ENCODE data around the gene CERKL.

DNA sequence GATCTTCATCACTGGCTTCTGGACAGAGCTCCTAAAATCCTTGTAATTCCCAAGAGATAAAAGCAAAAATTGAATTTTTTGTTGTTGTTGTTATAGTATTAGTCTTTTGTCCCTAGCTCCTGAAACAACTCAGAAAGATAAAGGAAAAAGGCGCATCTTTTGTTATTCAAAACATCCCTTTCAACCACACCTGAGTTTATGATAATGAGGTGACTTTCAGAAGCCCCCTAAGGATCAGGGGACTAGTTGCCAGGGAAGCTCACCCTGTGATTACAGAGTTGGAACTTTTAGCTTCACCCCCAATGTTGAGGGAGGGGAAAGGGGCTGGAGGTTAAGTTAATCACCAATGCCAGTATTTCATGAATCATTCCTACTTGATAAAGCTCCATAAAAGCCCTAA is 10.3 kb upstream of the CERKL start:
- TF ChIP-seq, protein P1, sequence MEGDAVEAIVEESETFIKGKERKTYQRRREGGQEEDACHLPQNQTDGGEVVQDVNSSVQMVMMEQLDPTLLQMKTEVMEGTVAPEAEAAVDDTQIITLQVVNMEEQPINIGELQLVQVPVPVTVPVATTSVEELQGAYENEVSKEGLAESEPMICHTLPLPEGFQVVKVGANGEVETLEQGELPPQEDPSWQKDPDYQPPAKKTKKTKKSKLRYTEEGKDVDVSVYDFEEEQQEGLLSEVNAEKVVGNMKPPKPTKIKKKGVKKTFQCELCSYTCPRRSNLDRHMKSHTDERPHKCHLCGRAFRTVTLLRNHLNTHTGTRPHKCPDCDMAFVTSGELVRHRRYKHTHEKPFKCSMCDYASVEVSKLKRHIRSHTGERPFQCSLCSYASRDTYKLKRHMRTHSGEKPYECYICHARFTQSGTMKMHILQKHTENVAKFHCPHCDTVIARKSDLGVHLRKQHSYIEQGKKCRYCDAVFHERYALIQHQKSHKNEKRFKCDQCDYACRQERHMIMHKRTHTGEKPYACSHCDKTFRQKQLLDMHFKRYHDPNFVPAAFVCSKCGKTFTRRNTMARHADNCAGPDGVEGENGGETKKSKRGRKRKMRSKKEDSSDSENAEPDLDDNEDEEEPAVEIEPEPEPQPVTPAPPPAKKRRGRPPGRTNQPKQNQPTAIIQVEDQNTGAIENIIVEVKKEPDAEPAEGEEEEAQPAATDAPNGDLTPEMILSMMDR (IDR thresholded peaks at IDR 0.05) = no peak
- TF ChIP-seq, protein P2, sequence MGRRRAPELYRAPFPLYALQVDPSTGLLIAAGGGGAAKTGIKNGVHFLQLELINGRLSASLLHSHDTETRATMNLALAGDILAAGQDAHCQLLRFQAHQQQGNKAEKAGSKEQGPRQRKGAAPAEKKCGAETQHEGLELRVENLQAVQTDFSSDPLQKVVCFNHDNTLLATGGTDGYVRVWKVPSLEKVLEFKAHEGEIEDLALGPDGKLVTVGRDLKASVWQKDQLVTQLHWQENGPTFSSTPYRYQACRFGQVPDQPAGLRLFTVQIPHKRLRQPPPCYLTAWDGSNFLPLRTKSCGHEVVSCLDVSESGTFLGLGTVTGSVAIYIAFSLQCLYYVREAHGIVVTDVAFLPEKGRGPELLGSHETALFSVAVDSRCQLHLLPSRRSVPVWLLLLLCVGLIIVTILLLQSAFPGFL (CRISPR knock-in tag; IDR thresholded peaks at IDR 0.05; ENCODE audit: borderline replicate concordance) = no peak
- TF ChIP-seq, protein P3, sequence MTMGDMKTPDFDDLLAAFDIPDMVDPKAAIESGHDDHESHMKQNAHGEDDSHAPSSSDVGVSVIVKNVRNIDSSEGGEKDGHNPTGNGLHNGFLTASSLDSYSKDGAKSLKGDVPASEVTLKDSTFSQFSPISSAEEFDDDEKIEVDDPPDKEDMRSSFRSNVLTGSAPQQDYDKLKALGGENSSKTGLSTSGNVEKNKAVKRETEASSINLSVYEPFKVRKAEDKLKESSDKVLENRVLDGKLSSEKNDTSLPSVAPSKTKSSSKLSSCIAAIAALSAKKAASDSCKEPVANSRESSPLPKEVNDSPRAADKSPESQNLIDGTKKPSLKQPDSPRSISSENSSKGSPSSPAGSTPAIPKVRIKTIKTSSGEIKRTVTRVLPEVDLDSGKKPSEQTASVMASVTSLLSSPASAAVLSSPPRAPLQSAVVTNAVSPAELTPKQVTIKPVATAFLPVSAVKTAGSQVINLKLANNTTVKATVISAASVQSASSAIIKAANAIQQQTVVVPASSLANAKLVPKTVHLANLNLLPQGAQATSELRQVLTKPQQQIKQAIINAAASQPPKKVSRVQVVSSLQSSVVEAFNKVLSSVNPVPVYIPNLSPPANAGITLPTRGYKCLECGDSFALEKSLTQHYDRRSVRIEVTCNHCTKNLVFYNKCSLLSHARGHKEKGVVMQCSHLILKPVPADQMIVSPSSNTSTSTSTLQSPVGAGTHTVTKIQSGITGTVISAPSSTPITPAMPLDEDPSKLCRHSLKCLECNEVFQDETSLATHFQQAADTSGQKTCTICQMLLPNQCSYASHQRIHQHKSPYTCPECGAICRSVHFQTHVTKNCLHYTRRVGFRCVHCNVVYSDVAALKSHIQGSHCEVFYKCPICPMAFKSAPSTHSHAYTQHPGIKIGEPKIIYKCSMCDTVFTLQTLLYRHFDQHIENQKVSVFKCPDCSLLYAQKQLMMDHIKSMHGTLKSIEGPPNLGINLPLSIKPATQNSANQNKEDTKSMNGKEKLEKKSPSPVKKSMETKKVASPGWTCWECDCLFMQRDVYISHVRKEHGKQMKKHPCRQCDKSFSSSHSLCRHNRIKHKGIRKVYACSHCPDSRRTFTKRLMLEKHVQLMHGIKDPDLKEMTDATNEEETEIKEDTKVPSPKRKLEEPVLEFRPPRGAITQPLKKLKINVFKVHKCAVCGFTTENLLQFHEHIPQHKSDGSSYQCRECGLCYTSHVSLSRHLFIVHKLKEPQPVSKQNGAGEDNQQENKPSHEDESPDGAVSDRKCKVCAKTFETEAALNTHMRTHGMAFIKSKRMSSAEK (CRISPR knock-in tag; IDR thresholded peaks at IDR 0.05; ENCODE audit: borderline replicate concordance) = no peak
- no peak for TF ChIP-seq NFATC4 (CRISPR knock-in tag; IDR thresholded peaks at IDR 0.05)
- no peak for TF ChIP-seq MYBL2 (CRISPR knock-in tag; IDR thresholded peaks at IDR 0.05)
- TF ChIP-seq, protein P4, sequence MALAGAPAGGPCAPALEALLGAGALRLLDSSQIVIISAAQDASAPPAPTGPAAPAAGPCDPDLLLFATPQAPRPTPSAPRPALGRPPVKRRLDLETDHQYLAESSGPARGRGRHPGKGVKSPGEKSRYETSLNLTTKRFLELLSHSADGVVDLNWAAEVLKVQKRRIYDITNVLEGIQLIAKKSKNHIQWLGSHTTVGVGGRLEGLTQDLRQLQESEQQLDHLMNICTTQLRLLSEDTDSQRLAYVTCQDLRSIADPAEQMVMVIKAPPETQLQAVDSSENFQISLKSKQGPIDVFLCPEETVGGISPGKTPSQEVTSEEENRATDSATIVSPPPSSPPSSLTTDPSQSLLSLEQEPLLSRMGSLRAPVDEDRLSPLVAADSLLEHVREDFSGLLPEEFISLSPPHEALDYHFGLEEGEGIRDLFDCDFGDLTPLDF (CRISPR knock-in tag; IDR thresholded peaks at IDR 0.05) = no peak
- no peak for TF ChIP-seq ZNF121 (CRISPR knock-in tag; IDR thresholded peaks at IDR 0.05)
- TF ChIP-seq, protein P5, sequence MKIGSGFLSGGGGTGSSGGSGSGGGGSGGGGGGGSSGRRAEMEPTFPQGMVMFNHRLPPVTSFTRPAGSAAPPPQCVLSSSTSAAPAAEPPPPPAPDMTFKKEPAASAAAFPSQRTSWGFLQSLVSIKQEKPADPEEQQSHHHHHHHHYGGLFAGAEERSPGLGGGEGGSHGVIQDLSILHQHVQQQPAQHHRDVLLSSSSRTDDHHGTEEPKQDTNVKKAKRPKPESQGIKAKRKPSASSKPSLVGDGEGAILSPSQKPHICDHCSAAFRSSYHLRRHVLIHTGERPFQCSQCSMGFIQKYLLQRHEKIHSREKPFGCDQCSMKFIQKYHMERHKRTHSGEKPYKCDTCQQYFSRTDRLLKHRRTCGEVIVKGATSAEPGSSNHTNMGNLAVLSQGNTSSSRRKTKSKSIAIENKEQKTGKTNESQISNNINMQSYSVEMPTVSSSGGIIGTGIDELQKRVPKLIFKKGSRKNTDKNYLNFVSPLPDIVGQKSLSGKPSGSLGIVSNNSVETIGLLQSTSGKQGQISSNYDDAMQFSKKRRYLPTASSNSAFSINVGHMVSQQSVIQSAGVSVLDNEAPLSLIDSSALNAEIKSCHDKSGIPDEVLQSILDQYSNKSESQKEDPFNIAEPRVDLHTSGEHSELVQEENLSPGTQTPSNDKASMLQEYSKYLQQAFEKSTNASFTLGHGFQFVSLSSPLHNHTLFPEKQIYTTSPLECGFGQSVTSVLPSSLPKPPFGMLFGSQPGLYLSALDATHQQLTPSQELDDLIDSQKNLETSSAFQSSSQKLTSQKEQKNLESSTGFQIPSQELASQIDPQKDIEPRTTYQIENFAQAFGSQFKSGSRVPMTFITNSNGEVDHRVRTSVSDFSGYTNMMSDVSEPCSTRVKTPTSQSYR (CRISPR knock-in tag; IDR thresholded peaks at IDR 0.05) = no peak

Data from WTC11 (cell line).